HG03045 (cell line): ENCODE measurements around the gene WBP2.

Experiments
- ATAC-seq: cut with Tn5 transposase; IDR thresholded peaks from one replicate; pipeline ENCODE4 v1.9.1; 2021; ENCODE audit warnings: mild to moderate bottlenecking, moderate library complexity; ENCODE audit not compliant: unreplicated experiment

Gene WBP2

GRCh38 chr17:75855310-75856061 lies at the start of gene WBP2:
Gene WBP2, minus strand, starts transcription at chr17:75855335. Its CDS starts 38 bp downstream, at chr17:75855297.
- ATAC-seq, result peak; percentile 88

- no peak for ATAC-seq
These were observed 47.3 kb upstream of the WBP2 start for GRCh38 chr17:75902406-75902805.

- no peak for ATAC-seq
These were observed 46.6 kb upstream of the WBP2 start for GRCh38 chr17:75901727-75902126.

GRCh38 chr17:75900691-75901533 lies 45.8 kb upstream of the WBP2 start:
- ATAC-seq, result no peak

- ATAC-seq, result no peak
These were observed 44.8 kb upstream of the WBP2 start for GRCh38 chr17:75899767-75900468.

GRCh38 chr17:75899353-75899752 lies 44.2 kb upstream of the WBP2 start:
- ATAC-seq, result no peak

GRCh38 chr17:75898791-75899190 lies 43.7 kb upstream of the WBP2 start:
- ATAC-seq, result no peak

GRCh38 chr17:75898065-75898464 lies 42.9 kb upstream of the WBP2 start:
- no peak for ATAC-seq

- no peak for ATAC-seq
These were observed 42.3 kb upstream of the WBP2 start for GRCh38 chr17:75897160-75898019.

GRCh38 chr17:75896415-75897159 lies 41.5 kb upstream of the WBP2 start, which contains the start of gene TRIM65:
Gene TRIM65, minus strand, starts transcription at chr17:75896951. Its CDS starts 14 bp downstream, at chr17:75896937.
- ATAC-seq, result peak; percentile 58

- no peak for ATAC-seq
These were observed 40.4 kb upstream of the WBP2 start for GRCh38 chr17:75895370-75896155.

GRCh38 chr17:75894049-75894733 lies 39.1 kb upstream of the WBP2 start:
- no peak for ATAC-seq

GRCh38 chr17:75893305-75894048 lies 38.3 kb upstream of the WBP2 start:
- ATAC-seq, result no peak

GRCh38 chr17:75892556-75893224 lies 37.6 kb upstream of the WBP2 start:
- ATAC-seq, result no peak

GRCh38 chr17:75891605-75892555 lies 36.7 kb upstream of the WBP2 start:
- no peak for ATAC-seq

- no peak for ATAC-seq
These were observed 36.0 kb upstream of the WBP2 start for GRCh38 chr17:75891022-75891604.
